Keratinocyte (primary cell): ENCODE measurements around the gene DCK.

Source experiments
- CTCF ChIP-seq, 3 experiments: IDR thresholded peaks in 1 of 3; conservative IDR thresholded peaks in 1 of 3; optimal IDR thresholded peaks in 1 of 3; 2 replicates in 2 of 3; 3 replicates in 1 of 3; pipeline versions ENCODE3 to v1.5.1; 2011; ENCODE audit warnings: low read length in 3 of 3, mild to moderate bottlenecking in 3 of 3, moderate library complexity in 2 of 3, control low read depth in 1 of 3, inconsistent platforms in 1 of 3; ENCODE audit not compliant: insufficient read depth in 2 of 3; ENCODE audit errors: extremely low read depth in 1 of 3
- EZH2 ChIP-seq: IDR thresholded peaks from one replicate; pipeline ENCODE4 v1.6.1; 2012; ENCODE audit warnings: inconsistent platforms, mild to moderate bottlenecking, low read length, moderate library complexity

DNA sequence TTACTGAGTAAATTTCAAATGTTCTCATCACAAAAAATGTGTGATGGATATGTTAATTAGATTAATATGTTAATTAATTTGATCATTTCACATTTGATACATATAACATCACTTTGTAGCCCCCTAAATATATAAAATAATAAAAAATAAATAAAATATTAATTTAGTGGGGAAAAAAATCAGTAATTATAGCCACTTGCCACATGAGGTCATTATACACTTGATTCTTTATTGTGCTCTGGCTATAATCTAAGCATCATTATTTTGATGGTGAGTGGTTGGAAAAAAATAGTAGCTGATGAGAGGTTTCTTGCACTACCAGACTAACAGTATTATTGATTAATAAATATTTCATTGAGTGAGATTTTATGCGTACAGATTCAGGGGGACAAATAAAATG lies 57.4 kb downstream of the DCK start:
- no peak for TF ChIP-seq CTCF (optimal IDR thresholded peaks at IDR 0.05 in 1 of 3, IDR thresholded peaks at IDR 0.05 in 1 of 3, conservative IDR thresholded peaks at IDR 0.05 in 1 of 3; ENCODE audit: extremely low read depth in 1 of 3, insufficient read depth in 2 of 3, low read length in 3 of 3)
- TF ChIP-seq EZH2: no peak
